ENCODE data around the gene TAT.
"Not testable (repeated sequence)": the region's sequence is repeated elsewhere in the genome, so short reads cannot be mapped to it uniquely, and the experiment has no call there.

TAT gene

DNA sequence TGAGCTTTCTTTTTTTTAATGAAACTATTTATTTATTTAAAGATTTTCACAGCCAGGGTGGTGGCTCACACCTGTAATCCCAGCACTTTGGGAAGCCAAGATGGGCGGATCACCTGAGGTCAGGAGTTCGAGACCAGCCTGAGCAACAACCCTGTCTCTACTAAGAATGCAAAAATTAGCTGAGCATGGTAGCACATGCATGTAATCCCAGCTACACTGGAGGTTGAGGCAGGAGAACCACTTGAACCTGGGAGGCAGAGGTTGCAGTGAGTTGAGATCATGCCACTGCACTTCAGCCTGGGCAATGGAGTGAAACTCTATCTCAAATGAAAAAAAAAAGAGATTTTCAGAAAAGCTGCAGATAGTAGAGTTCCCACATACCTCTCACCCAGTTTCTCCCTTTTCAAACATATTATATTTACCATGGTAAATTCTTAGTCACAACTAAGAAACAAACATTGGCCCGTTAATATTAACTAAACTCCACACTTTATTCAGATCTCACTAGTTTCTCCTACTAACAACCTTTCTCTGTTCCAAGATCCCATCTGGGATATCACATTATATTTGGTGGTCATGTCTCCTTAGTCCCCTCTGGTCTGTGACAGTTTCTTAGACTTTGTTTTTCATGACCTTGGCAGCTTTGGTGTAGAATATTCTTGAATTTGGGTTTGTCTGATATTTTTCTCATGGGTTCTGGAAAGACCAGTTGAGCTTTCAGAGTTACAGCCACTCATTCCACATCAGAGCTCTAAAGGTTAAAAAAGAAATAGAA lies 7.8 kb upstream of the TAT start:
- DNase-seq (ENCODE audit: low spot score): no peak

GRCh38 chr16:71582553-71582848 lies 5.6 kb upstream of the TAT start:
- DNase-seq (ENCODE audit: low spot score): not testable (repeated sequence)

DNA sequence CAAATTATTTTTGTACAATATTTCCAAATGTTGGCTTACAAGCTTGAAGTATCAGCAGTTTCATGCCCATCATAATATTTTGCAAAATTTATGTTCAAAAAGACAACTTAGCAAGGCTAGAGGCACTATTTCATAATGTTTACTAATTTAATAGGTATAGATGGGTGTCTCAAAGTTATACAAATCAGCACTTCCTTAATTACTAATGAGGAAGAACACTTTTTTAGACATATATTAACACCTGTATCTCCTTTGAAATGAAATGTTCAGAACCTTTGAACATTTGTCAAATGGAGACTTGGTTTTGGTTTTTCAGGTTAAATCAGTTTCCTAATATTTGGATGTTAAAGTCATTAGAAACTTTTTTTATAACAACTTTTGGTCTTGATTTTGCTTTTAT lies 2.2 kb downstream of the TAT start:
- no peak for DNase-seq (ENCODE audit: low spot score)

DNA sequence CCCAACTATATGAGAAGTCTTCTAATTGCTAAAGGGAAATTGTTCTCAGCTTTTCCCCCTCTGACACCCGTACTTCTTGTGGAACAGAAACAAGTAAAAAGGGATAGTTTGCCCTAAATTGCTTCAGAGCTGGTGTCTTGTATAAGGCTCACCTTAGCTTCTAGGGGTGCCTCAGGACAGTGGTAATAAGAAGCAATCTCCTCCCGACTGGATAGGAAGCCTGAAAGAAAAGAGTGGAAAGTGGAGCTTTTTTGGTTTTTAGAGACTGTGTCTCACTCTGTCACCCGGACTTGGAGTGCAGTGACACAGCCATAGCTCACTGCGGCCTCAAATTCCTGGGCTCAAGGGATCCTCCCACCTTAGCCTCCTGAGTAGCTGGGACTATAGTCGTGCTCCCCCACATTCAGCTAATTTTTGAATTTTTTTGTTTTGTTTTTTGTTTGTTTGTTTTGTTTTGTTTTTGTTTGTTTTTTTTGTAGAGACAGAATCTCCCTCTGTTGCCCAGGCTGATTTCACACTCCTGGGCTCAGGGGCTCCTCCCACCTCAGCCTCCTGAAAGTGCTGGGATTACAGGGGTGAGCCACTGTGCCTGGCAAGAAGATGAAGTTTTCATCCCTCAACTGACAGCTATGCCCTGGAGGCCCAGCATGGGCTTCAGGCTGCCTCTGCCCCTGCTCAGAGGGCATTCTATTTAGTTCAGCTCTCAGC lies 3.4 kb downstream of the TAT start:
- no peak for DNase-seq (ENCODE audit: low spot score)

- DNase-seq (ENCODE audit: low spot score): no peak
Measured at GRCh38 chr16:71572497-71573116, 4.3 kb downstream of the TAT start.

GRCh38 chr16:71570144-71570543 lies 6.7 kb downstream of the TAT start:
- no peak for DNase-seq (ENCODE audit: low spot score)

- DNase-seq (ENCODE audit: low spot score): no peak
Measured at GRCh38 chr16:71569621-71570020, 7.3 kb downstream of the TAT start.

- DNase-seq (ENCODE audit: low spot score): no peak
Measured at GRCh38 chr16:71568551-71568950, 8.3 kb downstream of the TAT start.

DNA sequence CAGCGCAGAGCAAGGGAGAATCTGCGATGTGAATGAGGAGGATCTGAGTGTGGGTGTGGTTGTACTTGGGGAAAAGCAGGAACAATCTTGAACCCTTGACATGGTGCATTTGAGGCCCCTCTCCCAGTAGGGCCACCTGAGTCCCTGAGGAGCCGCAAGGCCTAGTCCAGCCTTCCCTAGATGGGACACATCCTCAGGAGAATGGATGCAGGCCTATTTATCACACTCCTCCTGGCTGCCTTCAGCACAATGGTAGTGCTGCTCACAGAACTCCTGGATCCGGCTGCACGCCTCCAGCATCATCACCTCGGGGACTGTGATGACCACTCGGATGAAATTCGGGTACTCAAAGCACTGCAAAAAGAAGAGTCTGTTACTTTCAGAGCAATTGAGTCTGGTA lies 9.0 kb downstream of the TAT start:
- no peak for DNase-seq (ENCODE audit: low spot score)

GRCh38 chr16:71565812-71566700 lies 10.8 kb downstream of the TAT start:
- no peak for DNase-seq (ENCODE audit: low spot score)

- no peak for DNase-seq (ENCODE audit: low spot score)
Measured at GRCh38 chr16:71564335-71564967, 12.4 kb downstream of the TAT start.

DNA sequence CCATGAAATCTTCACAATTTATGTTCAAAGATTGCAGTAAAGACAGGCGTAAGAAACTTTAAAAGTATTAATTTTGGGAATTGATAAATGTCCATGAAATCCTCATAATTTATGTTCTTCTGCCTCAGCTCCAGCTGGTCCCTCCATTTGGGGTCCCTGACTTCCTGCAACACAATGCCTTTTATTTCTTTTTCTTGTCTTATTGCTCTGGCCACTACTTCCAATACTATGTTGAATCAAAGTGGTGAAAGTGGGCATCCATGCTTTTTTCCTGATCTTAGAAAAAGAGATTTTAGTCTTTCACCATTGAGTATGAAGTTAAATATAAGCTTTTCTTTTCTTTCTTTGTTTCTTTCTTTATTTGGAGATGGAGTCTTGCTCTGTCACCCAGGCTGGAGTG lies 14.3 kb downstream of the TAT start:
- no peak for DNase-seq (ENCODE audit: low spot score)

DNA sequence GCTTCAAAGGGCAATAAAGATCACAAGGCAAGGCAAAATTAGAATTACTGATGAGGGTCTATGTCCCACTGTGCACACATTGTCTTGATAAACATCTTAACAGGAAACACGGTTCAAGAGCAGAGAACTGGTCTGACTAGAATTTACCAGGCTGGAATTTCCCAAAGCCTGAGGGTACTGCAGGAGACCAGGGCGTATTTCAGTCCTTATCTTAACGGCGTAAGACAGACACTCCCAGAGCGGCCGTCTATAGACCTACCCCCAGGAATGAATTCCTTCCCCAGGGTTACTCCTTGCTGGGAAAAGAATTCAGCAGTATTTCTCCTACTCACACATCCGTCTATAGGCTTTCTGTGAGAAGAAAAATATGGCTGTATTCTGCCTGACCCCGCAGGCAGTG lies 15.0 kb downstream of the TAT start:
- DNase-seq (ENCODE audit: low spot score): not testable (repeated sequence)

- no peak for DNase-seq (ENCODE audit: low spot score)
Measured at GRCh38 chr16:71559855-71560254, 17.0 kb downstream of the TAT start.

- no peak for DNase-seq (ENCODE audit: low spot score)
Measured at GRCh38 chr16:71557954-71558582, 18.8 kb downstream of the TAT start.

- no peak for DNase-seq (ENCODE audit: low spot score)
Measured at GRCh38 chr16:71557299-71557698, 19.6 kb downstream of the TAT start.

- DNase-seq (ENCODE audit: low spot score): no peak
Measured at GRCh38 chr16:71555230-71555891, 21.5 kb downstream of the TAT start.

- no peak for DNase-seq (ENCODE audit: low spot score)
Measured at GRCh38 chr16:71552698-71553503, 24.0 kb downstream of the TAT start.

GRCh38 chr16:71547168-71547567 lies 29.7 kb downstream of the TAT start:
- no peak for DNase-seq (ENCODE audit: low spot score)

- no peak for DNase-seq (ENCODE audit: low spot score)
Measured at GRCh38 chr16:71542377-71542776, 34.5 kb downstream of the TAT start.
